Endometrial microvascular endothelial cells (primary cell): Measurements from ENCODE around the gene FBXO39. TPM values are rescaled to one million over a fixed set of nuclear protein-coding genes. Genes with fewer than 3 reads are reported as not detected.
"Not testable (repeated sequence)": the region's sequence is repeated elsewhere in the genome, so short reads cannot be mapped to it uniquely, and the experiment has no call there.

Experiments used
- in situ Hi-C: cut with HindIII; loops from 2 replicates; pipeline ENCODE4 v1.10.0; 2017; ENCODE audit warnings: low sequenced_read_pairs, low pct_unique_long_range_greater_than_20kb; ENCODE audit errors: inconsistent ontology term
- total RNA-seq: library from RNA; depleted of rRNA; stranded (reverse); fragments of >200 nt; gene quantifications from one replicate; pipeline ENCODE4 v1.2.3, GENCODE V29; 2015; ENCODE audit errors: inconsistent ontology term

FBXO39 gene
- 0.37 TPM for total RNA-seq

DNA sequence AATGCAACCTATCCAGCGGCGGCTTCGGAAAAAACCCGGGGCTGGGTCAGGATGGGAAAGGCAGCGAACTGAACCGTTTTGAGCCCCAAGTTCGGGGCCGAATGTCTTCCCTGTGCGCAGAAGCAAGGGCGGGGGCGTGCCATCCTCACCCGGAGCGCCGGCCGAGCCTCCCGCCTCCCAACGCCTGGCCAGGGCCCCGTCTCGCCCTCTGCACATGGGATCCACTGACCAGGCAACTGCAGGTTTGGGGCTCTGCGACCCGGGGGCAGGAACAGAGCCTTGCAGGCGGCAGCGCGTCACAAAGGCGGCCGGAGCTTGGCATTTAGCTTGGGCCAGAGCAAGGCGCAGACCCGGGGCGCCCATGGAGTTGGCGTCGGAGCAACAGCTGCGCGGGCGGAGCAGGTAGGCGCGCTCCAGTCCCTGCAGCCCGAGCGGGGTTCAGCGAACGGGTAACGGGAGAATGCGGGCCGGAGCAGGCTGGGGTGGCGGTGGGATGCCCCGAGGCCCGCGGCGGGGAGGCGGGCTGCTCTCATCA is at the start of gene FBXO39:
Gene FBXO39 (plus strand): TSS at position 345 of the 535 bp plus-strand sequence. CDS start 3,654 bp downstream, outside the sequence.
- in situ Hi-C loops = no loop called here

DNA sequence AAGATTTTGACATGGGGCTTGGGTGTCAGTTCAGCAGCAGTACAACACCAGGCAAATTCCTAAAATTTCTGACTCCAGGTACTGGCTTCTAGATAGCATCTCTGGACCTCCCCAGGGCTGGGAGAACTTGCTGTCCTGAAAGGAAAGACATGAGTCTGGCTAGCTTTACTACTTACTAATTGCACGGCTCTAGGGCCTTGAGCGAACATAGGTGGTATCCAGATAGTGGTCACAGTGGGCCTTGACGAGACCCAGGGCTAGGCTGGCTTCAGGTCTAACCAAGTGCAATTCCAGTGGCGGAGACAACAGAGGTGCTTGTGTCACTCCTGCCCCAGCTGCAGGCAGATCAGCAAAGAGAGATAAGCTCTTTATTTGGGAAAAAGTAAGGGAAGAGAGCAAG is 46.5 kb upstream of the FBXO39 start:
- in situ Hi-C loops = no loop called here

DNA sequence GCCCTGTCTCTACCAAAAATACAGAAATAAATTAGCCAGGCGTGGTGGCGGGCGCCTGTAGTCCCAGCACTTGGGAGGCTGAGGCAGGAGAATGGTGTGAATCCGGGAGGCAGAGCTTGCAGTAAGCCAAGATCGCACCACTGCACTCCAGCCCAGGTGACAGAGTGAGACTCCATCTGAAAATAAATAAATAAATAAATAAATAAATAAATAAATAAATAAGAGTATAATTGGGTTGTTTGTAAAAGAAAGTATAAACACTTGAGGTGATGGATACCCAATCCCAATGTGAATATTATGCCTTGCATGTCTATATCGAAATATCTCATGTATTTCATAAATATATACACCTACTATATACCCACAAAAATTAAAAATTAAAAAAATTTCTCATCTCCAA is 29.4 kb upstream of the FBXO39 start:
- in situ Hi-C loops = not testable (repeated sequence)

DNA sequence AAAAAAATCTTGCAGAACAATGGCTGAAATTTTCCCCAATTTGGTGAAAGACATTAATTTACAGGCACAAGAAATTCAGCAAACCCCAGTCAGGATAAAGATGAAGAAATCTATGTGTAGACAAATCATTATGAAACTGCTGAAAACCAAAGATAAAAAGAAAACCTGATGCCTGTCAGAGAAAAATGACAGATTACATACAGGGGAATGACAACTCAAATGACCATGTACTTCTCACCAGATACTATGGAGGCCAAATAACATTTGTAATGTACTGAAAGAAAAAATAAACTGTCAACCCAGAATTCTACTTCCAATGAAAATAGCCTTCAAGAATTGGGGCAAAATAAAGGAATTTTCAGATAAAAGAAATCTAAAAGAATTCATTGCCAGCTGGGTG is 27.4 kb upstream of the FBXO39 start:
- in situ Hi-C loops = no loop called here

DNA sequence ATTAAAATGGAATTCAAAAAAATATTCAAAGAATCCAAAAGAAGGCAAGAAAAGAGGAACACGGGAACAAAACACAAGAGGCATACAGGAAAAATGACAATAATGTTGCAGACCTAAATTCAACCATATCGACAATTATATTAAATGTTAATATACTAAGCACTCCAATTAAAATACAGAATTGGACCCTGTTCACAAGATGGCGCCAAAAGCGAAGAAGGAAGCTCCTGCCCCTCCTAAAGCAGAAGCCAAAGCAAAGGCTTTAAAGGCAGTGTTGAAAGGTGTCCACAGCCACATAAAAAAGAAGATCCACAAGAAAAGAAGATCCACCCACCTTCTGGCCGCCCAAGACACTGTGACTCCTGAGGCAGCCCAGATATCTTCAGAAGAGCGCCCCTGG is 26.5 kb upstream of the FBXO39 start:
- in situ Hi-C loops = no loop called here

- in situ Hi-C loops = no loop called here
These were observed 23.7 kb upstream of the FBXO39 start for GRCh38 chr17:6752068-6752909.

DNA sequence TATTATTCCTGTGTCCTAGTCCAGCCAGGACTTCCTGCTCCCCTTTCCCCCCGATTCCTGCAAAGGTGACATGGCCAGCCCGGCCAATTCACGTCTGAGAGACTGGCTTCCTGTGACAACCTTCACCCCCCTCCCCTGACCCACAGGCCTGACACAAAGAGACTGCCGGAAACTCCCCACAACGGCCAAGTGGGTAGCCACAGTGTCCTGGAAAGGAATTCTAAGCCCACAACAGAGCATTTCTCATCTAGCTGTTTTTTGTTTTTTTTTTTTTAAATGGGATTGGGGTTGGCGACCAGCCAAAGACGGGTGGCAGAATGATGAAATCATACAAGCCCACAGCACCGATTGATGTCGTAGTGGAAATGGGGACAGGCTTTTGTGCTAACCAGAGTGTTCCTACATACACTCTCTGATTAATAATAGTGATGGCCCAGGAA is 23.0 kb upstream of the FBXO39 start:
- in situ Hi-C loops = no loop called here

DNA sequence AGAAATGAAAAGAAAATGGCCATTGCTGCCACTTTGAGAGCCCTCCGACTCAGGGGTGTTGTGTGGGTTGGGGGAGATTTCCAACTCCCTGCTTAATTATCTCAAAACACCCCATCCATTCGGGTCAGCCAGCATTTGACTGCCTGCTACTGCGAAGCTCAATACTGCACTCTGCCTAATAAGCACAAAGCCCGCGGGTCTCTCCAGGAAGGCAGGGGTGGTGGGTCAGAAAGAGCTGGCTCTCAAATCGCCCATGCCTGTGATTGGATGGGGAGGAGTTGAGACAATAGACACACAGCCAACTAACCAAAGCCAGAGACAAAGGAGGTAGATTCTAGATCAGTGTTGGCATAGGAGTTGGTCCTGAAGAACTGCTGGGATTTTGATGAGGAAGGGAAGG is 22.5 kb upstream of the FBXO39 start:
- in situ Hi-C loops = no loop called here

DNA sequence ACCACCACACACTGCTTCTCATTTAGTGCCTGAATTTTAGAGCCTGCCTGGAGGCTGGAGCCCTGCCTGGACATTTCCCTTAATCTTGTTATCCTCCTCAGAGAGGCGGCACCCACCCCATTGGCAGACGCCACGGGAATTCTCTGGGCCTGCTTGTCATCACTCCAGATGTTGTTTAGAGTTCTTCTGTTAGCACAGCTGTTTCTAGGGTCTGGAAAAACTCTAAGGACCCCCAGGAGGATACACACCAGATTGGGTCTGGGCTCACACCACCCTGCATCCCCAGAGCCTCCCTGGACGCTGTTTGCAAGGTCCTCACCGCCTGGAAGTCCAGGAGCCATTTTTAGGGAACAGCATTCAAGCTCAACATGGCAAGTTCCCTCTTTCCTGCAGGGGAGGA is 20.7 kb upstream of the FBXO39 start:
- in situ Hi-C loops = no loop called here

- in situ Hi-C loops = no loop called here
These were observed 20.3 kb upstream of the FBXO39 start, which contains the start of gene XAF1 for GRCh38 chr17:6755731-6756184. XAF1 (plus strand) TSS chr17:6756046; CDS start chr17:6756079, 33 bp downstream.

DNA sequence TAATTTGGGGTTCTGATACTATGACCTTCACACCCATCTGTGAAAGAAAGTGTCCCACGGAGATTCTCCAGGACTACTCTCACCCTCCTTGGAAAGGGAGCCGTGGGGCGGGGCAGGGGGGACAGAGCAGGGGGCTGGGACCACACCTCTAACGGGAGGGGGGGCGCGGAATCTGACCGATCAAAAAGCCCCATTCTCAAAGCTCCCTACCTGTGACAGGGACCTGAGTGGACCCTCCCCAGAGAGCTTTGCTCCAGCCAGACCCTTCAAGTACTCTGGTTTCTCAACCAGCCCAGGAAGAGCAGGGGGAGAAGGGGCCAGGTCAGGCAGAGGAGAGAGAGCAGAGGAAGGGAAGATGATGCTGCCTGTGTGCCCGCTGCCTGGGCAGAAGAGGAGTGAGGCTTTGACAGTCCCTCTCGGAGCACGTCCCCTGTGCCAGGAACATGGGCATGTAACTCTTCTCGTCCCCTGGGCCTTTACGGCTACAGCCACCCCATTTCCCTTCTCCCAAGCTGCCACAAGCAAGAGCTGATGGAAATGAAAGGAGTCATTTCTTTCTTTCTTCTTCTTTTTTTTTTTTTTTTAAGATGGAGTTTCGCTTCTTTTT is 19.5 kb upstream of the FBXO39 start:
- in situ Hi-C loops = no loop called here

- in situ Hi-C loops = no loop called here
These were observed 18.3 kb upstream of the FBXO39 start for GRCh38 chr17:6757747-6758146.

- in situ Hi-C loops = no loop called here
These were observed 14.2 kb upstream of the FBXO39 start for GRCh38 chr17:6761779-6762178.

GRCh38 chr17:6768447-6768846 is 7.6 kb upstream of the FBXO39 start:
- in situ Hi-C loops = no loop called here

DNA sequence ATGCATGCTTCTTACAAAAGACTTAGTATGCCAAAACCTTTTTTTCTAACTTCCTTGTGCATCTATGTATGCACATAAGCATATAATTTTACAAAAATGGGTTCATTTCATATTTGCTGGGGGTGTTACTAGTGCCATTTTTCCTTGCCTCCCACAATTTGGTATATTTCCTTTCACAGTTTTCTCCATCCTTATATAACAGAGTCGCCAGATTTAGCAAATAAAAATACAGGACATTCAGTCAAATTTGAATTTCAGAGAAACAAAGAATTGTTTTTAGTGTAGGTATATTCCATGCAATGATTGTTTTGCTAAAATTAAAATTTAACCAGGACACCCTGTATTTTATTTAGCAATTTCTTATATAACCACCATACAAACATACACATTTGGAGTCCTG is 4.0 kb upstream of the FBXO39 start:
- in situ Hi-C loops = no loop called here

DNA sequence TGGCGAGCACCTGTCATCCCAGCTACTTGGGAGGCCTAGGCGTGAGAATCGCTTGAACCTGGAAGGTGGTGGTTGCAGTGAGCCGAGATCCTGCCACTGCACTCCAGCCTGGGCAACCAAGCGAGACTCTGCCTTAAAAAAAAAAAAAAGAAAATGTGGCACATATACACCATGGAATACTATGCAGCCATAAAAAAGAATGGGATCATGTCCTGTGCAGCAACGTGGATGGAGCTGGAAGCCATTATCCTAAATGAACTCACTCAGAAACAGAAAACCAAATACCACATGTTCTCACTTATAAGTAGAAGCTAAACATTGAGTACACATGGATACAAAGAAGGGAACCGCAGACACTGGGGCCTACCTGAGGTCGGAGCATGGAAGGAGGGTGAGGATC is 1.1 kb upstream of the FBXO39 start:
- in situ Hi-C loops = not testable (repeated sequence)

- in situ Hi-C loops = no loop called here
These were observed 3.4 kb downstream of the FBXO39 start for GRCh38 chr17:6779411-6779810.

GRCh38 chr17:6780001-6780400 is 4.0 kb downstream of the FBXO39 start:
- in situ Hi-C loops = no loop called here

GRCh38 chr17:6780886-6781285 is 4.9 kb downstream of the FBXO39 start:
- in situ Hi-C loops = no loop called here

GRCh38 chr17:6782244-6782643 is 6.2 kb downstream of the FBXO39 start:
- in situ Hi-C loops = no loop called here
